K562 (cell line): ENCODE data around the gene TOP3A. TPM values are rescaled to one million over a fixed set of nuclear protein-coding genes. Genes with fewer than 3 reads are reported as not detected.

Experiments used
- ATAC-seq: fragments of 200-7000 bp; cut with Tn5 transposase; 3 replicates; pipeline ENCODE4 v1.9.1; 2020; ENCODE audit warnings: moderate library complexity
- BruUV-seq: library from RNA; stranded (reverse); fragments of 400-500 nt; replicated peaks from 2 replicates; lab custom pipeline; 2021; lab: Mats Ljungman, UMichigan
- CTCF ChIA-PET: fragments of 300-600 bp; formaldehyde crosslinking; extraction: SDS; loops from one replicate; lab custom pipeline; 2021; ENCODE audit warnings: low intra/inter-chr PET ratio; lab: Yijun Ruan, JAX
- POLR2A ChIA-PET: fragments of 300-600, 350-650 bp; sonication (Branson Sonifier 250); formaldehyde crosslinking; extraction: SDS; loops from one replicate; lab custom pipeline; 2021; ENCODE audit warnings: antibody characterized with exemption, inconsistent platforms; lab: Yijun Ruan, JAX
- DNase-seq, 4 experiments: peaks; one replicate each; pipeline versions ENCODE4 v3.0.0 to v3.0.0-alpha.2; 2011 to 2018; ENCODE audit warnings: low spot score in 3 of 4, mixed read lengths in 3 of 4; ENCODE audit errors: extremely low read depth in 1 of 4
- FAIRE-seq: peaks from 2 replicates; lab custom pipeline; 2011; peaks lifted over from hg19 to GRCh38; lab: Jason Lieb, UNC
- H2AFZ ChIP-seq: 2 replicates; pipeline ENCODE4 v1.6.0; 2011; ENCODE audit warnings: low read depth, low read length, control low read depth, inconsistent platforms
- H3K27ac ChIP-seq: fragments of 200-600 bp; 3 replicates; pipeline ENCODE4 v1.8.0; 2011; ENCODE audit warnings: low read depth, mild to moderate bottlenecking, control low read depth, inconsistent platforms, low read length, moderate library complexity, mixed read lengths; ENCODE audit errors: extremely low read depth
- H3K27me3 ChIP-seq, 2 experiments: fragments of 300-600 bp in 1 of 2; 2 replicates in 1 of 2; 3 replicates in 1 of 2; pipeline versions ENCODE4 v1.6.0 to v1.8.0; 2011; ENCODE audit warnings: inconsistent platforms in 2 of 2, low read length in 2 of 2, mild to moderate bottlenecking in 1 of 2, mixed read lengths in 1 of 2, moderate library complexity in 1 of 2; ENCODE audit not compliant: control insufficient read depth in 2 of 2, insufficient read depth in 2 of 2
- H3K36me3 ChIP-seq: fragments of 300-600 bp; 3 replicates; pipeline ENCODE4 v1.8.0; 2011; ENCODE audit warnings: mild to moderate bottlenecking, low read length, inconsistent platforms; ENCODE audit not compliant: control insufficient read depth, insufficient read depth
- H3K4me1 ChIP-seq, 2 experiments: fragments of 200-600 bp in 1 of 2; replicated peaks in 1 of 2; 2 replicates in 1 of 2; 3 replicates in 1 of 2; pipeline versions ENCODE4 v1.5.1 to v1.8.0; 2011; ENCODE audit warnings: inconsistent platforms in 2 of 2, low read length in 2 of 2, mild to moderate bottlenecking in 1 of 2, mixed read lengths in 1 of 2, moderate library complexity in 1 of 2; ENCODE audit not compliant: control insufficient read depth in 2 of 2, insufficient read depth in 2 of 2
- H3K4me2 ChIP-seq: 2 replicates; pipeline ENCODE4 v1.6.1; 2011; ENCODE audit warnings: low read length, control low read depth, inconsistent platforms, mixed read lengths; ENCODE audit not compliant: insufficient read depth
- H3K4me3 ChIP-seq: fragments of 200-600 bp; sonication (generic), shearing (Covaris generic); 2 replicates; pipeline ENCODE4 v1.5.1; 2016; ENCODE audit warnings: control low read depth, inconsistent platforms
- H3K79me2 ChIP-seq: fragments of 200-600 bp; 3 replicates; pipeline ENCODE4 v1.8.0; 2011; ENCODE audit warnings: low read length, inconsistent platforms; ENCODE audit not compliant: control insufficient read depth, insufficient read depth
- H3K9ac ChIP-seq, 2 experiments: 2 replicates each; pipeline versions ENCODE4 v1.6.0 to v1.6.1; 2011; ENCODE audit warnings: low read depth in 2 of 2, low read length in 2 of 2, control low read depth in 1 of 2, inconsistent platforms in 1 of 2, mild to moderate bottlenecking in 1 of 2, mixed read lengths in 1 of 2; ENCODE audit not compliant: insufficient read depth in 1 of 2
- H3K9me1 ChIP-seq: one replicate; pipeline ENCODE4 v1.6.0; 2011; ENCODE audit warnings: inconsistent platforms, mild to moderate bottlenecking, low read length, moderate library complexity; ENCODE audit not compliant: control insufficient read depth, insufficient read depth
- H3K9me3 ChIP-seq: replicated peaks from 2 replicates; pipeline ENCODE4 v1.5.1; 2011; ENCODE audit warnings: low read depth, low read length, inconsistent platforms; ENCODE audit not compliant: control insufficient read depth, insufficient read depth
- H4K20me1 ChIP-seq: replicated peaks from 2 replicates; pipeline ENCODE4 v1.6.1; 2011; ENCODE audit warnings: low read length, inconsistent platforms, mixed read lengths; ENCODE audit not compliant: control insufficient read depth, insufficient read depth
- CBX3 ChIP-seq, 2 experiments: IDR thresholded peaks; 1 replicate in 1 of 2; 2 replicates in 1 of 2; pipeline ENCODE4 v1.6.1; 2012; ENCODE audit warnings: inconsistent platforms in 2 of 2, low read length in 2 of 2, borderline replicate concordance in 1 of 2, control low read depth in 1 of 2
- CLOCK ChIP-seq: fragments of 250-450 bp; sonication (Bioruptor Pico); IDR thresholded peaks from 2 replicates; pipeline ENCODE4 v1.4.0; 2020; ENCODE audit warnings: mild to moderate bottlenecking, moderate library complexity, borderline replicate concordance
- GTF3C2 ChIP-seq: IDR thresholded peaks from 3 replicates; pipeline ENCODE4 v1.6.1; 2011; ENCODE audit warnings: borderline replicate concordance, mild to moderate bottlenecking, moderate library complexity; ENCODE audit not compliant: insufficient read length; ENCODE audit errors: extremely low read depth
- NR2C1 ChIP-seq, 2 experiments: fragments of 450-650 bp; IDR thresholded peaks; 2 replicates each; pipeline ENCODE4 v1.6.1; 2017; ENCODE audit warnings: mild to moderate bottlenecking in 2 of 2, antibody characterized with exemption in 1 of 2, inconsistent platforms in 1 of 2, missing compliant biosample characterization in 1 of 2, missing genetic modification characterization in 1 of 2
- TFAP4 ChIP-seq: sonication (generic); formaldehyde crosslinking; IDR thresholded peaks from 2 replicates; pipeline ENCODE4 v1.8.0; 2022; ENCODE audit warnings: missing genetic modification reagents, mild to moderate bottlenecking, moderate library complexity, borderline replicate concordance
- TSC22D4 ChIP-seq: fragments of 450-650 bp; IDR thresholded peaks from 2 replicates; pipeline ENCODE4 v1.6.1; 2016; ENCODE audit warnings: missing genetic modification characterization, missing biosample characterization, control low read depth
- WGBS: fragments of 100-300 bp; shearing (Covaris generic); methylation state at CpG from one replicate; pipeline ENCODE4 v1.1.6; 2016; ENCODE audit warnings: low coverage, mixed read lengths; ENCODE audit not compliant: insufficient coverage; ENCODE audit errors: missing lambda C conversion rate; 5-methylcytosine and 5-hydroxymethylcytosine counted together
- in situ Hi-C: fragments of 300-500 bp; cut with MboI; formaldehyde crosslinking; loops from 4 replicates; pipeline ENCODE4 v1.15.0; 2018; ENCODE audit warnings: inconsistent platforms, mixed read lengths
- intact Hi-C: fragments of 100-400 bp; cut with micrococcal nuclease; formaldehyde crosslinking; loops from 2 replicates; pipeline ENCODE4 v1.14.2; 2022
- polyA plus RNA-seq, 8 experiments: library from polyadenylated mRNA; depleted of rRNA in 4 of 8; stranded (reverse) in 5 of 8; unstranded in 3 of 8; fragments of >200 nt; fragmentation: Nextera tagmentation in 2 of 8; fragmentation: Illumina TruSeq in 1 of 8; extraction: Ambion mirVana in 2 of 8; extraction: Trizol in 1 of 8; gene quantifications; 2 replicates each; pipeline versions ENCODE4 v1.2.1 to v1.2.3, GENCODE V29; 2011 to 2014; ENCODE audit warnings: inconsistent platforms in 1 of 8, missing spikeins in 1 of 8
- total RNA-seq, 7 experiments: library from RNA; depleted of rRNA in 6 of 7; stranded (reverse); fragments of >200 nt in 6 of 7; fragmentation: Illumina TruSeq in 2 of 7; extraction: Trizol in 2 of 7; gene quantifications; 2 replicates each; pipeline versions ENCODE4 v1.2.1 to v1.2.3, GENCODE V29; 2011 to 2021; ENCODE audit warnings: low replicate concordance in 1 of 7
- TF ChIP-seq, protein P1 (sequence below), 3 experiments: fragments of 200-800 bp in 1 of 3; fragments of 250-450 bp in 1 of 3; fragments of 450-650 bp in 1 of 3; sonication (Bioruptor Pico) in 1 of 3; sonication (Bioruptor generic) in 1 of 3; formaldehyde crosslinking in 1 of 3; IDR thresholded peaks; 2 replicates each; pipeline versions ENCODE4 v1.6.1 to v1.8.0; 2016 to 2022; ENCODE audit warnings: mild to moderate bottlenecking in 2 of 3, missing genetic modification characterization in 2 of 3, missing compliant biosample characterization in 1 of 3, moderate library complexity in 1 of 3

The TOP3A gene
- total and polyA plus RNA-seq, 9 of the 15 experiments (the other 6 are each of a cell fraction or from before 2014, with no cell fraction given) = 5.2 to 49.7 (median 24.7) TPM

GRCh38 chr17:18224387-18225120 lies 90.2 kb downstream of the TOP3A start:
- H3K4me1 ChIP-seq = peaks cover 4 to 32% of the 10 kb centered on the region in 2 experiments; a peak in 3 of 5 replicates
- peak overlapping the region; percentile 98 for H2AFZ ChIP-seq
- POLR2A ChIA-PET = no interaction called here
- no peaks in the 10 kb centered on the region for H3K9me3 ChIP-seq
- in situ Hi-C loops = loop anchor here (25.0 kb wide), 1 partner anchor 338 kb away; no protein-coding TSS in a partner anchor
- CTCF ChIA-PET = no interaction called here
- H3K27me3 ChIP-seq = no peaks in the 10 kb centered on the region
- no peaks in the 10 kb centered on the region for H4K20me1 ChIP-seq
- WGBS = 38% methylated on average over 16 of the region's 23 CpGs
- TF ChIP-seq CLOCK (CRISPR knock-in tag) (no peak), GTF3C2 (no peak), NR2C1 (IDR thresholded peaks at IDR 0.05) (peak; percentile 70), NR2C1 (tag; IDR thresholded peaks at IDR 0.05) (peak; percentile 62), TFAP4 (CRISPR knock-in tag) (peak; percentile 4; the same call in 1 of the 2 replicates), TSC22D4 (tag) (no peak), CBX3 (IDR thresholded peaks at IDR 0.05; ENCODE audit: borderline replicate concordance in 1 of 2, low read length in 2 of 2) (no peak)
- TF ChIP-seq, protein P1, sequence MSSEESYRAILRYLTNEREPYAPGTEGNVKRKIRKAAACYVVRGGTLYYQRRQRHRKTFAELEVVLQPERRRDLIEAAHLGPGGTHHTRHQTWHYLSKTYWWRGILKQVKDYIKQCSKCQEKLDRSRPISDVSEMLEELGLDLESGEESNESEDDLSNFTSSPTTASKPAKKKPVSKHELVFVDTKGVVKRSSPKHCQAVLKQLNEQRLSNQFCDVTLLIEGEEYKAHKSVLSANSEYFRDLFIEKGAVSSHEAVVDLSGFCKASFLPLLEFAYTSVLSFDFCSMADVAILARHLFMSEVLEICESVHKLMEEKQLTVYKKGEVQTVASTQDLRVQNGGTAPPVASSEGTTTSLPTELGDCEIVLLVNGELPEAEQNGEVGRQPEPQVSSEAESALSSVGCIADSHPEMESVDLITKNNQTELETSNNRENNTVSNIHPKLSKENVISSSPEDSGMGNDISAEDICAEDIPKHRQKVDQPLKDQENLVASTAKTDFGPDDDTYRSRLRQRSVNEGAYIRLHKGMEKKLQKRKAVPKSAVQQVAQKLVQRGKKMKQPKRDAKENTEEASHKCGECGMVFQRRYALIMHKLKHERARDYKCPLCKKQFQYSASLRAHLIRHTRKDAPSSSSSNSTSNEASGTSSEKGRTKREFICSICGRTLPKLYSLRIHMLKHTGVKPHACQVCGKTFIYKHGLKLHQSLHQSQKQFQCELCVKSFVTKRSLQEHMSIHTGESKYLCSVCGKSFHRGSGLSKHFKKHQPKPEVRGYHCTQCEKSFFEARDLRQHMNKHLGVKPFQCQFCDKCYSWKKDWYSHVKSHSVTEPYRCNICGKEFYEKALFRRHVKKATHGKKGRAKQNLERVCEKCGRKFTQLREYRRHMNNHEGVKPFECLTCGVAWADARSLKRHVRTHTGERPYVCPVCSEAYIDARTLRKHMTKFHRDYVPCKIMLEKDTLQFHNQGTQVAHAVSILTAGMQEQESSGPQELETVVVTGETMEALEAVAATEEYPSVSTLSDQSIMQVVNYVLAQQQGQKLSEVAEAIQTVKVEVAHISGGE (CRISPR knock-in tag; IDR thresholded peaks at IDR 0.05) = no peak
- TF ChIP-seq, all 486 proteins: peak for 2
- Histone ChIP-seq H3K4me3 (no peak overlapping the region), H3K36me3 (no peaks in the 10 kb centered on the region), H3K9ac (peak overlapping the region; percentile 36 to 76; a peak in 2 of 4 replicates), H3K4me2 (peak overlapping the region; percentile 77), H3K27ac (peak overlapping the region; percentile 27; the same call in 1 of the 3 replicates), H3K9me1 (peaks cover 3% of the 10 kb centered on the region), H3K79me2 (peaks cover 8% of the 10 kb centered on the region; the same call in 2 of the 3 replicates)
- intact Hi-C loops = no loop called here
- DNase-seq (peak in 1 of 4 experiments; percentile 21), ATAC-seq (no peak), FAIRE-seq (no peak)
- BruUV-seq = no TSS peak
